Activated T-cell treated with anti-CD3 and anti-CD28 coated beads, Interleukin-2, amount 50 U/mL, for 24 hours (primary cell): ENCODE results near the gene TNNI3.

Source experiments
- DNase-seq: peaks from one replicate; pipeline ENCODE4 v3.0.0-alpha.2; 2020
- H3K27ac Mint-ChIP-seq: 2 replicates; pipeline ENCODE4 v1.8.0; 2020; ENCODE audit warnings: mild to moderate bottlenecking, mixed read lengths
- H3K27me3 Mint-ChIP-seq: 2 replicates; pipeline ENCODE4 v1.8.0; 2020; ENCODE audit warnings: mixed read lengths
- H3K36me3 Mint-ChIP-seq: 2 replicates; pipeline ENCODE4 v1.8.0; 2020; ENCODE audit warnings: low read depth, mixed read lengths
- H3K4me1 Mint-ChIP-seq: 2 replicates; pipeline ENCODE4 v1.8.0; 2020; ENCODE audit warnings: low read depth, mixed read lengths
- H3K4me3 Mint-ChIP-seq: 2 replicates; pipeline ENCODE4 v1.8.0; 2020; ENCODE audit warnings: mild to moderate bottlenecking, moderate library complexity, mixed read lengths
- H3K9me3 Mint-ChIP-seq: 2 replicates; pipeline ENCODE4 v1.8.0; 2020; ENCODE audit warnings: mixed read lengths

TNNI3 gene

DNA sequence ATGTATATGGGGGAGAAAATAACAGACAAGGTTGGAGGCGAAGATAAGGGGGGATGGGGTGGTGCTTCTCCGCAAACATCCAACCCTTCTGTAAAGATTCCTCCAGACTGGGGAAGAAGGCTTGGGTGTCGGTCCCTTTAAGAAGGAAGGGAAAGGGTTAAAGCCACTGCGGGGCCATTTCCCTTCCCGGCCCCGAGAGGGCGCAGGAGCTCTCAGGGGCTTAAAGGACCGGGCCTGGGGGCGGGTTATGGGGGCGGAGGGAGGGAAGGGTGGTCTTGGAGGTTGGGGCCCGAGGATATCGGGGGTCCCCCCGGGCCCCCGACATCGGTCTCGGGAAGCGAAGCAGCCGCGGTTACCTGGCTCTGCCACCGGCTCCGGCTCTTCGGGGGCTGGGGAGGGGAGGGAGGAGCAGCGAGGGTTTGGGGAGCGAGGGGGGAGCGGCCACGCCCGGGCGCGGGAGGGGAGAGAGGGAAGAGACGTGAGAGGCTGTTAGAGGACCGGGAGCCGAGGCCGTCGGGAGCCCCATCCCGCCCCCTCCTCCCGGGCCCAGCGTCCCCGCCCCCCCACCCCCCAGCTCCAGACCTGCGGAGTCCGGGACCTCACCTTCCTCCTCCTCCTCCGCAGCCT lies 11.3 kb downstream of the TNNI3 start:
- H3K27me3 Mint-ChIP-seq, result peaks cover 65% of the 10 kb centered on the region
- no peaks in the 10 kb centered on the region for H3K9me3 Mint-ChIP-seq
- no peak overlapping the region for H3K27ac Mint-ChIP-seq
- no peak overlapping the region for H3K4me3 Mint-ChIP-seq
- H3K4me1 Mint-ChIP-seq, result peaks cover 3% of the 10 kb centered on the region
- no peak for DNase-seq
- no peaks in the 10 kb centered on the region for H3K36me3 Mint-ChIP-seq

DNA sequence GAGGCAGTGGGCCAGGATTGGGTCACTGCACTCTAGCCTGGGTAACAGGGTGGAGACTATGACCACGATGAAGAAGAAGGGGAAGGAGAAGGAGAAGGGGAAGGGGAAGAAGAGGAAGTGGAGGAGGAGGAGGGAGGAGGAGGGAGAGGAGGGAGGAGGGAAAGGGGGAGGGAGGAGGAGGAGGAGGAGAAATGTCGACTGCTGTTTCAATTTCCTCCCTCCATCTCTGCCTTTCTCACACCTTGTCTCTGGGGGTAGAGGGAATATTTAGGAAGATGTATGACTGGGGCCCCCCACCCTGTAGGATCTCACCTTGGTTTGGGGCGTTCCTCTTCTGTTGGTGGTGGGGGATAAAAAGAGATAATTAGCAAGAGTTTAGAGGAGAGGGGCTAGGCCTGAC lies 12.3 kb downstream of the TNNI3 start:
- Mint-ChIP-seq H3K9me3 (no peaks in the 10 kb centered on the region), H3K27me3 (peaks cover 71% of the 10 kb centered on the region), H3K36me3 (no peaks in the 10 kb centered on the region), H3K27ac (no peak overlapping the region), H3K4me3 (no peak overlapping the region), H3K4me1 (peaks cover 4% of the 10 kb centered on the region)
- DNase-seq, result no peak

DNA sequence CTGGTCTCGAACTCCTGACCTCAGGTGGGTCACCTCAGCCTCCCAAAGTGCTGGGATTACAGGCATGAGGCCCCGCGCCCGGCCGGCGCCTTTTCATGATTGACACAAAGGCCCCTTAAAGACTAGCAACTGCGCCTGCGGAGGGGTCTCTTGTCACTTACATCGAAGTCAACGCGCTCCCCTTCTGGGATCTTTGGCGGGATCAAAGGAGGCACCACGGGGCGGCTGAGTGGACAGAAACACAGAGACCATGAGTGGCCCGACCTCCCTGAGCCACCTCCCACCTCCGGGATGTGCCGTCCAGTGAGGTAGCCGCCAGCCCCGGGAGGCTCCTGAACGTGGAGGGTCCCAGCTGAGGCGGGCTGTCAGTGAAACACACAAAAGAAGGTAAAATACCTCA lies 15.8 kb downstream of the TNNI3 start:
- Mint-ChIP-seq H3K27ac (no peak overlapping the region), H3K9me3 (no peaks in the 10 kb centered on the region), H3K4me1 (peaks cover 4% of the 10 kb centered on the region), H3K36me3 (no peaks in the 10 kb centered on the region), H3K27me3 (peaks cover 65% of the 10 kb centered on the region), H3K4me3 (no peak overlapping the region)
- no peak for DNase-seq

- H3K4me3 Mint-ChIP-seq, result no peak overlapping the region
- no peaks in the 10 kb centered on the region for H3K36me3 Mint-ChIP-seq
- H3K4me1 Mint-ChIP-seq, result peaks cover 3% of the 10 kb centered on the region
- peaks cover 53% of the 10 kb centered on the region for H3K27me3 Mint-ChIP-seq
- H3K9me3 Mint-ChIP-seq, result no peaks in the 10 kb centered on the region
- no peak overlapping the region for H3K27ac Mint-ChIP-seq
- no peak for DNase-seq
Measured at GRCh38 chr19:55137915-55138314, 19.6 kb downstream of the TNNI3 start.

DNA sequence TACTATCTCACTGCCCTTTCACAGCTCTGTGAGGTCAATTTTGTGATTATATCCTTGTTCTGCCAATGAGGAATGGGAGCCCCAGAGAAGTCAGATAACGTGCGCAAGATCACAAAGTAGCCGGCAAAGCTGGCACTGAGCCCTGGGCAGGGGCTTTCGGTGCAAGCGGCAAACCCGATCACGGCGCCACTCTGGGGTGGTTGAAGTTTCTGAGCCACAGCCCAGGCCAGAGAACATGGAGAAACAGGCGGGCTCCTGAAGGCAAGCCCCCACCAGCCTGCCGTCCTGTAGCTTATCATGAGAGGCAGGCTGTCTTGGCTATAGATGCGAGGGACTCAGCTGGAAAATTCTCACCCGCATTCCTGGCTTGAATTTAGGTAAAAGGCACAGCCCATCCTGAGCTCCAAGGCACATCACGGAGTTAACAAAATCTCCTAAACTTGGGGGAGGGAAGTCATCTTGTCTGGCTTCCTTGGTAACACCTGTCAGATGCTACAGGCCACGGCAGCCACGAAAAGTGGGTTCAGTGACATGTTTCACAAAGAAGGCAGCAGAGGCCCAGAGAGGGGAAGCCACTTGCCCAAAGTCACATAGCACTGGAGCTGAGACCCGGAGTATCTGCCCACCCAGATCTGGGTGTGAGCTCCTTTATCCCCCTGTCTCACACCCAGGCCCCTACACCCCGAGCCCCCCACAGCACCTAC lies 21.0 kb downstream of the TNNI3 start:
- Mint-ChIP-seq H3K4me3 (no peak overlapping the region), H3K4me1 (peaks cover 3% of the 10 kb centered on the region), H3K36me3 (no peaks in the 10 kb centered on the region), H3K9me3 (no peaks in the 10 kb centered on the region), H3K27ac (no peak overlapping the region), H3K27me3 (peaks cover 54% of the 10 kb centered on the region)
- no peak for DNase-seq

DNA sequence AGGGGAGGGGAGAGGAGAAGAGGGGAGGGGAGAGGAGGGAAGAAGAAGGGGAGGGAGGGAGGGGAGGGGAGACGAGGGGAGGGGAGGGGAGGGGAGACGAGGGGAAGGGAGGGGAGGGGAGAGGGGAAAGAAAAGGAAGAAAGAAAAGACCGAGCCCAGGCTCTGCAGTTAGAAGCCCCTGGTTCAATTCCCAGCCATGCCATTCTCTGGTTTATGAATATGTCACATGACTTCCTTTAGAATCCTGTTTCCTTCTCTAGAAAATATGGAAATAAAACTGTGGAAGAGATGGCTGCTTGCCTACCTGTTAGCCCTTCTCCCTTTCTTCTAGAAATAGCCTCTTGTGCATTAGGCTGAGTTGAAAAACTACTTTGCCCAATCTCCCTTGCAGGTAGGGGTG lies 22.8 kb downstream of the TNNI3 start:
- H3K4me3 Mint-ChIP-seq, result no peak overlapping the region
- no peaks in the 10 kb centered on the region for H3K9me3 Mint-ChIP-seq
- no peaks in the 10 kb centered on the region for H3K4me1 Mint-ChIP-seq
- peaks cover 56% of the 10 kb centered on the region for H3K27me3 Mint-ChIP-seq
- no peak for DNase-seq
- H3K36me3 Mint-ChIP-seq, result no peaks in the 10 kb centered on the region
- H3K27ac Mint-ChIP-seq, result no peak overlapping the region

- Mint-ChIP-seq H3K27ac (no peak overlapping the region), H3K27me3 (peaks cover 57% of the 10 kb centered on the region), H3K4me1 (no peaks in the 10 kb centered on the region), H3K36me3 (no peaks in the 10 kb centered on the region), H3K4me3 (no peak overlapping the region), H3K9me3 (no peaks in the 10 kb centered on the region)
- DNase-seq, result no peak
Measured at GRCh38 chr19:55133639-55134444, 23.7 kb downstream of the TNNI3 start.

DNA sequence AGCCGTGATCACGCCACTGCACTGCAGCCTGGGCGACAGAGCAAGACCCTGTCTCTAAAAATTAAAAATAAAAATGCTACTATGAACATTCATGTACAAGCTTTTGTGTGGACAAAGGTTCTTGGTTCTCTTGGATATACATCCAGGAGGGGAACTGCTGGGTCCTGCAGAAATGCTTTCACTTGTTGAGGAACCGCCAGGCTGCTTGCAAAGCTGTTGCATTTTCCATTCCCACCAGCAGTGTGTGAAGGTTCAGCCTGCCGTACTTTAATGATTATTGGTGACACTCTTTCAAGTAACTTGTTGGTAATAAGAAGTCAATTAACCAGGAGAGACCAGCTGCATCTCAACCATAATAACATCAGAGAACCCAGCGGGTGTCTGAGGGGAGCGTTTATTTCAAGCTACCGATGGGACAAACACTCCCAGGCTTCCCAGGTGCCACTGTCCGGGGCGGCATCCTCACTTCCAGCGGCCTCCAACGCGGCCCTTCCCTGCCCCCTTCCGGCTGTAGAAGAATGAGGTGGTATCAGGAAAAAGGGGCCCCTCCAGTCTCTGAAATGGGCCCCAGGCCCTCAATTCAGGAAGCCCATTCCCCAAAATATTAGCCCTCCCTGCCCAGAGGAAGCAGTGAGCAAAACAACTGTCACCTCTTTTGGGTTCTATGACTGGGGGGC lies 24.9 kb downstream of the TNNI3 start:
- Mint-ChIP-seq H3K27me3 (peaks cover 50% of the 10 kb centered on the region), H3K36me3 (no peaks in the 10 kb centered on the region), H3K4me1 (no peaks in the 10 kb centered on the region), H3K27ac (no peak overlapping the region), H3K9me3 (no peaks in the 10 kb centered on the region), H3K4me3 (no peak overlapping the region)
- no peak for DNase-seq

- Mint-ChIP-seq H3K36me3 (no peaks in the 10 kb centered on the region), H3K9me3 (no peaks in the 10 kb centered on the region), H3K4me3 (no peak overlapping the region), H3K27ac (no peak overlapping the region), H3K4me1 (no peaks in the 10 kb centered on the region), H3K27me3 (peaks cover 53% of the 10 kb centered on the region)
- DNase-seq, result no peak
Measured at GRCh38 chr19:55131421-55131820, 26.1 kb downstream of the TNNI3 start.

DNA sequence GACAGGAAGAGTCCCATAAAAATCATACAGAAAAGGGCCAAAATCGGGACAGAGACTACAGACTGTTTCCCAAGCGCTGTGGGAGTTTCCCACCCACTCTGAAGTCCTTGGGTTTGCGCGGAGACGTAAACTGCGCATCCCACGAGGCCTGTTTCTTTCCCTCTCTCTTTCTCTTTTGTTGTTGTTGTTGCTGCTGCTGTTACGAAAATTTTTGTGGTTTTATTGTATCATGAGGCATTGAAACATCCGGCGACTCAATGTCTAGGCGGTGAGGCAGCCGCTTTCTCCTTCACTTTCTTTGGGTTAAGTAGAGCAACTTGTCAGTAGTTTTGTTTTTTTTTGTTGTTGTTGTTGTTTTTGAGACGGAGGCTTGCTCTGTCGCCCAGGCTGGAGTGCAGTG lies 38.5 kb downstream of the TNNI3 start:
- H3K4me1 Mint-ChIP-seq, result peaks cover 34% of the 10 kb centered on the region
- H3K4me3 Mint-ChIP-seq, result peak overlapping the region; percentile 96
- peak overlapping the region; percentile 95 for H3K27ac Mint-ChIP-seq
- H3K27me3 Mint-ChIP-seq, result peaks cover 17% of the 10 kb centered on the region
- no peak for DNase-seq
- H3K9me3 Mint-ChIP-seq, result no peaks in the 10 kb centered on the region
- H3K36me3 Mint-ChIP-seq, result peaks cover 22% of the 10 kb centered on the region

DNA sequence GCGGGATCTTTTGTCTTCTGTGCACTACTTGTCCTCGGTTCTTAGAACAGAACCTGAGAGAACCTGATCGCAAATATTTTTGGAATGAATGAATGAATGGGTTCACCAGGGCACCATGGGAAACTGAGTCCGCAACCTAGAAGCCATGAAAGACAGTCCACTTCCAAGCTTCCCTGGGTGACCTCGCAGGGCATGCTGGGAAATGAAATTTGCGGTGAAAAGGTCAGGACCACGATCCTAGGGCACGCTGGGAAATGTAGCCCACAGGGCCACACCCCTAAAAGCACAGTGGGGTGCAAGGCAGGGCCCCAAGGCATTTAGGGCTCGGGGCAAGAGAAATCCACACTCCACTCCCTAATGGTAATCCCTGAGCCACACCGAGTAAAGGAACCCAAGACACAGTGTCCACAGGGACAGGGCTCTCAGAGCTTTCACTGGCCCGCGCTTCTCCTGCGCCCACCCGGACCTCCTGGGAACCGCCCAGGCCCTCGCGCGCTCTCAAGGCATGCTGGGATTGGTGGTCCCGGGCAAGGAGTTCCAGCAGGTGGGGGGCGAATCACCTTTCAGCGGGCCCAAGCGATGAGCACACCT lies 39.0 kb downstream of the TNNI3 start:
- DNase-seq, result peak; percentile 52
- Mint-ChIP-seq H3K4me3 (peak overlapping the region; percentile 96), H3K27ac (peak overlapping the region; percentile 95), H3K4me1 (peaks cover 38% of the 10 kb centered on the region), H3K9me3 (no peaks in the 10 kb centered on the region), H3K27me3 (peaks cover 11% of the 10 kb centered on the region), H3K36me3 (peaks cover 22% of the 10 kb centered on the region)

DNA sequence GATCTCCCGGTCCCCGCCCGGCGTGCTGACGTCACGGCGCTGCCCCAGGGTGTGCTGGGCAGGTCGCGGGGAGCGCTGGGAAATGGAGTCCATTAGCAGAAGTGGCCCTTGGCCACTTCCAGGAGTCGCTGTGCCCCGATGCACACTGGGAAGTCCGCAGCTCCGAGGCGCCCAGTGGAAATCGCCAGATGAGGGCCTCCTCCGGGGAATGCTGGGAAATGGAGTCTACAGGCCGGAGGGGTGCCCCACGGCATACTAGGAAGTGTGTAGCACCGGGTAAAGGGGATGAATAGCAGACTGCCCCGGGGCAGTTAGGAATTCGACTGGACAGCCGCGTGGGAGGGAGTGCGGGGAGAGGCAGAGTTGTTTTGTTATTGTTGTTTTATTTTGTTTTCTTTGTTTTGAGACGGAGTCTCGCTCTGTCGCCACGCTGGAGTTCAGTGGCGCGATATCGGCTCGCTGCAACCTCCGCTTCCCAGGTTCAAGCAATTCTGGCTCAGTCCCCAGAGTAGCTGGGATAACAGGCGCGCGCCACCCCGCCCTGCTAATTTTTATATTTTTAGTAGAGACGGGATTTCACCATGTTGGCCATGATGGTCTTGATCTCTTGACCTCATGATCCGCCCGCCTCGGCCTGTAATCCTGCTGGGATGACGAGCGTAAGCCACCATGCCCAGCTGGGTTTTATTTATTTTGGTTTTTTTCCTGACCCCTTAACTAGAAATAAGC lies 39.7 kb downstream of the TNNI3 start:
- peak overlapping the region; percentile 95 for H3K27ac Mint-ChIP-seq
- DNase-seq, result peak; percentile 97
- H3K36me3 Mint-ChIP-seq, result peaks cover 24% of the 10 kb centered on the region
- no peaks in the 10 kb centered on the region for H3K9me3 Mint-ChIP-seq
- peaks cover 40% of the 10 kb centered on the region for H3K4me1 Mint-ChIP-seq
- peak overlapping the region; percentile 96 for H3K4me3 Mint-ChIP-seq
- H3K27me3 Mint-ChIP-seq, result peaks cover 6% of the 10 kb centered on the region

DNA sequence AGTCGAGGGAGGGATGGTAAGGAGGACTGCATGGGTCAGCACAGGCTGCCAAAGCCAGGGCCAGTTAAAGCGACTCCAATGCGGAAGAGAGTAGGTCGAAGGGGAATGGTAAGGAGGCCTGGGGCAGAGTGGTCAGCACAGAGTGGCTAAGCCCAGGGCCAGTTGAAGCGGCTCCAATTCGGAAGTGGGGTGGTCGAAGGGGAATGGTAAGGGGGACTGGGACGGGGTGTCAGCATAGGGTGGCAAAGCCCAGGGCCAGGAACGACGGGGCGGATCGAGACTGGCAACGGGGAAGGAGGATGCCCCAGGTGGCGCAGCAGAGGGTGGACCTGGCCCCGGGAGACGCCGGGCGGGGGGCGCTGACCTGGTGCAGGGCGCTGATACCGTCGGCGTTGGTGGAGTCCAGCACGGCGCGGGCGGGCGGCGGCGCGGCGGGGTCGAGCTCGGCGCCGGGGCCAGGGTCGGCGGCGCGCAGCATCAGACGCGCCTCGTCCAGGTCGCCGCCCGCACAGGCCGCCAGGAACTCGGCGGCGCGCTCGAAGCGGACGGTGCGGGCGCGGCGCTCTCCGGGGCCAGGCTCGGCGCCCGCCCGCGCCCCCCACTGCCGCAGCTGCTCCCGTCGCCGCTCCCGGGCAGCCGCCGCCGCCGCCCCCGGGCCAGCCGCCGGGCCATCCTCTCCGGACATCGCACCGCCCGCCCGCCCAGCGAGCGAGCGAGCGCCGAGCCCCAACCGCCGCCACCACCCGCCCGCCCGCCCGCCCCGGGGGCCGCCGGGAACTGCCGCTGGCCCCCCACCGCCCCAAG lies 40.5 kb downstream of the TNNI3 start, which contains the start of gene PPP1R12C:
PPP1R12C (minus strand) TSS at position 779 of the 804 bp plus-strand sequence; CDS start at position 685, 94 bp downstream.
- no peaks in the 10 kb centered on the region for H3K9me3 Mint-ChIP-seq
- peak within 1 kb of the TSS; percentile 96 for H3K4me3 Mint-ChIP-seq
- H3K27ac Mint-ChIP-seq, result peak within 1 kb of the TSS; percentile 95
- H3K27me3 Mint-ChIP-seq, result peaks cover 3% of the 10 kb centered on the region
- peaks cover 40% of the 10 kb centered on the region for H3K4me1 Mint-ChIP-seq
- peak; percentile 44 for DNase-seq
- H3K36me3 Mint-ChIP-seq, result peaks cover 29% of the 10 kb centered on the region
